SU-DHL-6 (cell line): ENCODE data around the gene FAM53B.
A peak's percentile ranks its signal among the peaks of the same experiment; 100 is the strongest.

Source experiments
- H2AFZ ChIP-seq: fragments of 200-600 bp; sonication (generic); 2 replicates; pipeline ENCODE4 v1.6.1; 2014; ENCODE audit warnings: low read depth, mild to moderate bottlenecking, moderate library complexity, mixed read lengths, antibody characterized with exemption, low read length; ENCODE audit not compliant: severe bottlenecking
- H3F3A ChIP-seq: fragments of 200-600 bp; shearing (Covaris generic); 2 replicates; pipeline ENCODE4 v1.6.0; 2016; ENCODE audit warnings: antibody characterized with exemption, mild to moderate bottlenecking; ENCODE audit not compliant: insufficient read depth
- H3K27ac ChIP-seq: fragments of 200-600 bp; sonication (generic); 2 replicates; pipeline ENCODE4 v1.5.1; 2016; ENCODE audit warnings: low read depth, mild to moderate bottlenecking, low read length, moderate library complexity, mixed read lengths
- H3K27me3 ChIP-seq: fragments of 200-600 bp; sonication (generic), shearing (Covaris generic); 2 replicates; pipeline ENCODE4 v1.6.0; 2014; ENCODE audit warnings: mild to moderate bottlenecking, low read length
- H3K36me3 ChIP-seq: fragments of 200-600 bp; sonication (generic); 2 replicates; pipeline ENCODE4 v1.6.1; 2014; ENCODE audit warnings: mild to moderate bottlenecking, low read length, mixed read lengths
- H3K4me2 ChIP-seq: fragments of 300-600, 200-600 bp; shearing (Covaris generic), sonication (generic); 2 replicates; pipeline ENCODE4 v1.6.0; 2014; ENCODE audit warnings: low read length, low read depth, mild to moderate bottlenecking; ENCODE audit not compliant: poor library complexity, severe bottlenecking
- H3K4me3 ChIP-seq: fragments of 200-600 bp; sonication (generic); 2 replicates; pipeline ENCODE4 v1.5.1; 2014; ENCODE audit warnings: antibody characterized with exemption, low read length, mild to moderate bottlenecking, mixed read lengths; ENCODE audit not compliant: insufficient read depth, poor library complexity, severe bottlenecking
- H3K79me2 ChIP-seq: fragments of 200-600 bp; sonication (generic); 2 replicates; pipeline ENCODE4 v1.6.1; 2014; ENCODE audit warnings: mild to moderate bottlenecking, low read length, moderate library complexity; ENCODE audit not compliant: insufficient read depth
- H3K9ac ChIP-seq: fragments of 200-600 bp; sonication (generic); 2 replicates; pipeline ENCODE4 v1.7.0; 2014; ENCODE audit warnings: mild to moderate bottlenecking, low read length
- H3K9me2 ChIP-seq: fragments of 200-600 bp; sonication (generic); replicated peaks from 2 replicates; pipeline ENCODE4 v1.6.1; 2014; ENCODE audit warnings: low read length; ENCODE audit not compliant: insufficient read depth
- H3K9me3 ChIP-seq: fragments of 200-600 bp; sonication (generic); 2 replicates; pipeline ENCODE4 v1.6.1; 2014; ENCODE audit warnings: low read length, mixed read lengths; ENCODE audit not compliant: insufficient read depth
- H4K20me1 ChIP-seq: fragments of 200-600 bp; sonication (generic); 2 replicates; pipeline ENCODE4 v1.6.1; 2014; ENCODE audit warnings: low read depth, mild to moderate bottlenecking, antibody characterized with exemption, low read length, moderate library complexity, mixed read lengths
- CTCF ChIP-seq: fragments of 200-600 bp; sonication (generic); IDR thresholded peaks from one replicate; pipeline ENCODE4 v1.5.1; 2017; ENCODE audit warnings: antibody characterized with exemption, mild to moderate bottlenecking, low read length, moderate library complexity; ENCODE audit not compliant: insufficient read depth, poor library complexity, severe bottlenecking
- EZH2phosphoT487 ChIP-seq: fragments of 200-600 bp; sonication (generic), shearing (Covaris generic); conservative IDR thresholded peaks from 2 replicates; pipeline ENCODE4 v1.6.1; 2018; ENCODE audit warnings: mild to moderate bottlenecking, antibody characterized with exemption, low read length, moderate library complexity, mixed read lengths

The FAM53B gene

GRCh38 chr10:124743191-124744101 lies 732 bp downstream of the FAM53B start:
- Histone ChIP-seq H3F3A (peaks cover 48% of the 10 kb centered on the region), H3K4me2 (peak overlapping the region; percentile 95), H3K4me3 (peak overlapping the region; percentile 91), H4K20me1 (no peaks in the 10 kb centered on the region), H3K9me2 (no peaks in the 10 kb centered on the region), H3K27me3 (no peaks in the 10 kb centered on the region), H3K36me3 (no peaks in the 10 kb centered on the region), H3K9me3 (no peaks in the 10 kb centered on the region), H3K9ac (peak overlapping the region; percentile 98), H2AFZ (no peak overlapping the region), H3K27ac (peak overlapping the region; percentile 97), H3K79me2 (peaks cover 58% of the 10 kb centered on the region)
- TF ChIP-seq EZH2phosphoT487 = no peak
- no peak for TF ChIP-seq CTCF

- peak overlapping the region; percentile 97 for H3K27ac ChIP-seq
- no peaks in the 10 kb centered on the region for H3K27me3 ChIP-seq
- peak overlapping the region; percentile 95 for H3K4me2 ChIP-seq
- no peaks in the 10 kb centered on the region for H3K9me3 ChIP-seq
- peaks cover 50% of the 10 kb centered on the region for H3F3A ChIP-seq
- H3K79me2 ChIP-seq = peaks cover 66% of the 10 kb centered on the region
- no peaks in the 10 kb centered on the region for H3K36me3 ChIP-seq
- H3K4me3 ChIP-seq = peak overlapping the region; percentile 91
- no peak overlapping the region for H2AFZ ChIP-seq
- H3K9me2 ChIP-seq = no peaks in the 10 kb centered on the region
- peak overlapping the region; percentile 98 for H3K9ac ChIP-seq
- H4K20me1 ChIP-seq = 0 out of 2 replicates have a peak, but pooled peaks cover 4% of the 10 kb centered on the region
- TF ChIP-seq EZH2phosphoT487 (no peak), CTCF (no peak)
These were observed 1.6 kb downstream of the FAM53B start for GRCh38 chr10:124742413-124743190.

- peak overlapping the region; percentile 97 for H3K27ac ChIP-seq
- H3K4me2 ChIP-seq = peak overlapping the region; percentile 95
- H3F3A ChIP-seq = peaks cover 50% of the 10 kb centered on the region
- no peak for TF ChIP-seq EZH2phosphoT487
- no peak overlapping the region for H2AFZ ChIP-seq
- H3K9me3 ChIP-seq = no peaks in the 10 kb centered on the region
- H3K9ac ChIP-seq = peak overlapping the region; percentile 98
- H3K79me2 ChIP-seq = peaks cover 72% of the 10 kb centered on the region
- H3K4me3 ChIP-seq = peak overlapping the region; percentile 91
- H3K27me3 ChIP-seq = no peaks in the 10 kb centered on the region
- no peaks in the 10 kb centered on the region for H3K36me3 ChIP-seq
- 0 out of 2 replicates have a peak, but pooled peaks cover 4% of the 10 kb centered on the region for H4K20me1 ChIP-seq
- H3K9me2 ChIP-seq = no peaks in the 10 kb centered on the region
These were observed 2.2 kb downstream of the FAM53B start for GRCh38 chr10:124741922-124742412.
